Gastroesophageal sphincter (tissue), 4 donors: ENCODE data around the gene DAPK2. TPM values are rescaled to one million over a fixed set of nuclear protein-coding genes. Genes with fewer than 3 reads are reported as not detected.

Experiments
- ATAC-seq: fragments of 150-250 bp; one replicate; pipeline ENCODE4 v1.9.1; 2016; ENCODE audit warnings: mild to moderate bottlenecking, moderate library complexity
- H3K27ac ChIP-seq, 4 donors: fragments of 200-600 bp; sonication (generic) in 3 of 4; 1 replicate in 3 of 4; 2 replicates in 1 of 4; pipeline ENCODE4 v1.5.1; 2016 to 2019
- H3K27me3 ChIP-seq: fragments of 200-600 bp; sonication (generic); one replicate; pipeline ENCODE4 v1.5.1; 2019
- H3K36me3 ChIP-seq, 2 donors: fragments of 200-600 bp; sonication (generic); one replicate each; pipeline ENCODE4 v1.5.1; 2019; ENCODE audit warnings: control low read depth in 1 of 2
- H3K4me1 ChIP-seq, 3 donors: fragments of 200-600 bp; sonication (generic); 1 replicate in 2 of 3; 2 replicates in 1 of 3; pipeline ENCODE4 v1.5.1; 2016 to 2019; ENCODE audit warnings: control low read depth in 2 of 3
- H3K4me3 ChIP-seq, 2 donors: fragments of 200-600 bp; sonication (generic); one replicate each; pipeline ENCODE4 v1.5.1; 2019; ENCODE audit warnings: mild to moderate bottlenecking in 1 of 2, moderate library complexity in 1 of 2
- H3K9me3 ChIP-seq, 3 donors: fragments of 200-600 bp; sonication (generic); one replicate each; pipeline ENCODE4 v1.5.1; 2017 to 2019; ENCODE audit warnings: control low read depth in 2 of 3
- CTCF ChIP-seq, 4 experiments: fragments of 200-600 bp in 2 of 4; fragments of 450-650 bp in 2 of 4; sonication (generic) in 1 of 4; IDR thresholded peaks; one replicate each; pipeline ENCODE4 v1.5.1; 2017 to 2019; ENCODE audit warnings: antibody characterized with exemption in 4 of 4, mild to moderate bottlenecking in 2 of 4, moderate library complexity in 2 of 4
- EP300 ChIP-seq: sonication (generic); formaldehyde crosslinking; IDR thresholded peaks from one replicate; pipeline ENCODE4 v1.6.1; 2017; ENCODE audit warnings: antibody characterized with exemption, mild to moderate bottlenecking
- POLR2A ChIP-seq, 2 donors: fragments of 450-650 bp; IDR thresholded peaks; one replicate each; pipeline ENCODE4 v1.6.1; 2017; ENCODE audit warnings: antibody characterized with exemption in 2 of 2, mild to moderate bottlenecking in 2 of 2, moderate library complexity in 1 of 2
- POLR2AphosphoS5 ChIP-seq: sonication (generic); formaldehyde crosslinking; IDR thresholded peaks from one replicate; pipeline ENCODE4 v1.6.1; 2017; ENCODE audit warnings: antibody characterized with exemption
- WGBS, 2 donors: methylation state at CpG; one replicate each; pipeline ENCODE4 v1.1.5; 2018; ENCODE audit warnings: low coverage in 1 of 2; 5-methylcytosine and 5-hydroxymethylcytosine counted together
- total RNA-seq, 4 donors: library from RNA; depleted of rRNA; stranded (reverse); fragments of >200 nt; gene quantifications; one replicate each; pipeline ENCODE4 v1.1.0, GENCODE V29; 2016

DAPK2 gene
- total RNA-seq, 4 donors from 2014 or later = 2.0 to 9.5 (median 6.4) TPM

- no peak for TF ChIP-seq CTCF (IDR thresholded peaks at IDR 0.05)
- TF ChIP-seq EP300 = no peak
- no peak for TF ChIP-seq POLR2A (IDR thresholded peaks at IDR 0.05)
- TF ChIP-seq POLR2AphosphoS5 = no peak
- WGBS, 2 donors = 37 to 44% methylated on average over 3 to 4 of the region's 4 CpGs
- peak; percentile 75 for ATAC-seq
- Histone ChIP-seq H3K27me3 (no peaks in the 10 kb centered on the region), H3K36me3 (no peaks in the 10 kb centered on the region), H3K9me3 (no peaks in the 10 kb centered on the region), H3K4me1 (peaks cover 0 to 36% (median 16%) of the 10 kb centered on the region in 3 donors), H3K27ac (peak overlapping the region in 3 of 4 donors; percentile 38 to 69 (median 68)), H3K4me3 (no peak overlapping the region)
Measured at GRCh38 chr15:63939531-63940130, 106.7 kb downstream of the DAPK2 start.

- ATAC-seq = no peak
- WGBS, 2 donors = 70 to 87% methylated on average over 3 to 6 of the region's 6 CpGs
Measured at GRCh38 chr15:63938486-63939061, 107.7 kb downstream of the DAPK2 start.

GRCh38 chr15:63933522-63933921, 112.8 kb downstream of the DAPK2 start:
- H3K4me1 ChIP-seq = peaks cover 0 to 3% (median 0%) of the 10 kb centered on the region in 3 donors
- no peaks in the 10 kb centered on the region for H3K27me3 ChIP-seq
- no peak for ATAC-seq
- H3K9me3 ChIP-seq = no peaks in the 10 kb centered on the region
- H3K27ac ChIP-seq = no peak overlapping the region
- no peaks in the 10 kb centered on the region for H3K36me3 ChIP-seq
- TF ChIP-seq CTCF (IDR thresholded peaks at IDR 0.05) = no peak
- no peak for TF ChIP-seq POLR2A (IDR thresholded peaks at IDR 0.05)
- WGBS, 2 donors = 90 to 97% methylated on average over 3 to 5 of the region's 5 CpGs
- H3K4me3 ChIP-seq = no peak overlapping the region

More at GRCh38 chr15:63938486-63939061, 107.7 kb downstream of the DAPK2 start:
- H3K27ac ChIP-seq = peak overlapping the region in 1 of 4 donors; percentile 9
- H3K9me3 ChIP-seq = no peaks in the 10 kb centered on the region
- no peak overlapping the region for H3K4me3 ChIP-seq
- TF ChIP-seq POLR2A (IDR thresholded peaks at IDR 0.05) = no peak
- no peak for TF ChIP-seq POLR2AphosphoS5
- TF ChIP-seq CTCF (IDR thresholded peaks at IDR 0.05) = no peak
- TF ChIP-seq EP300 = no peak
- peaks cover 0 to 36% (median 16%) of the 10 kb centered on the region in 3 donors for H3K4me1 ChIP-seq
- H3K27me3 ChIP-seq = no peaks in the 10 kb centered on the region
- no peaks in the 10 kb centered on the region for H3K36me3 ChIP-seq

- H3K27ac ChIP-seq = no peak overlapping the region
- no peaks in the 10 kb centered on the region for H3K4me1 ChIP-seq
- no peak for TF ChIP-seq POLR2A (IDR thresholded peaks at IDR 0.05)
- no peak for TF ChIP-seq POLR2AphosphoS5
- no peak for TF ChIP-seq EP300
- no peak for TF ChIP-seq CTCF (IDR thresholded peaks at IDR 0.05)
- WGBS, 2 donors = 82% methylated on average over 4 of the region's 4 CpGs; no CpG with 5 or more reads in 1 of the 2 donors
- no peaks in the 10 kb centered on the region for H3K27me3 ChIP-seq
- no peaks in the 10 kb centered on the region for H3K36me3 ChIP-seq
- no peak for ATAC-seq
- no peak overlapping the region for H3K4me3 ChIP-seq
- H3K9me3 ChIP-seq = no peaks in the 10 kb centered on the region
Measured at GRCh38 chr15:63931556-63931955, 114.7 kb downstream of the DAPK2 start.

- no peak for TF ChIP-seq POLR2AphosphoS5
- TF ChIP-seq CTCF (IDR thresholded peaks at IDR 0.05) = no peak
- TF ChIP-seq EP300 = no peak
- no peak for TF ChIP-seq POLR2A (IDR thresholded peaks at IDR 0.05)
- no peak for ATAC-seq
- Histone ChIP-seq H3K4me1 (no peaks in the 10 kb centered on the region), H3K4me3 (no peak overlapping the region), H3K27me3 (no peaks in the 10 kb centered on the region), H3K9me3 (no peaks in the 10 kb centered on the region), H3K36me3 (no peaks in the 10 kb centered on the region), H3K27ac (no peak overlapping the region)
- WGBS, 2 donors = 93% methylated on average over 3 of the region's 7 CpGs; no CpG with 5 or more reads in 1 of the 2 donors
Measured at GRCh38 chr15:63930034-63930433, 116.3 kb downstream of the DAPK2 start.
